Mesenchymal stem cell (in vitro differentiated cells and primary cell): ENCODE results near the gene MUC5AC.
"Not testable (repeated sequence)": the region's sequence is repeated elsewhere in the genome, so short reads cannot be mapped to it uniquely, and the experiment has no call there.

ENCODE experiments used
- DNase-seq: peaks from one replicate; pipeline ENCODE4 v3.0.0-alpha.2; 2013
- H2AFZ ChIP-seq: one replicate; pipeline ENCODE4 v1.6.1; 2013; ENCODE audit warnings: low read depth, mild to moderate bottlenecking, control low read depth, inconsistent platforms, low read length, moderate library complexity
- H2AK5ac ChIP-seq: 2 replicates; pipeline ENCODE4 v1.6.1; 2013; ENCODE audit warnings: low read length, moderate library complexity, mild to moderate bottlenecking, inconsistent platforms; ENCODE audit not compliant: severe bottlenecking
- H2BK120ac ChIP-seq: one replicate; pipeline ENCODE4 v1.6.1; 2013; ENCODE audit warnings: low read depth, mild to moderate bottlenecking, inconsistent platforms, low read length, moderate library complexity
- H2BK12ac ChIP-seq, 2 experiments: one replicate each; pipeline ENCODE4 v1.6.1; 2013; ENCODE audit warnings: inconsistent platforms in 2 of 2, low read length in 2 of 2, mild to moderate bottlenecking in 2 of 2, moderate library complexity in 2 of 2, control low read depth in 1 of 2
- H2BK15ac ChIP-seq: one replicate; pipeline ENCODE4 v1.6.1; 2013; ENCODE audit warnings: mild to moderate bottlenecking, low read depth, inconsistent platforms; ENCODE audit not compliant: poor library complexity, severe bottlenecking
- H2BK5ac ChIP-seq: 2 replicates; pipeline ENCODE4 v1.6.1; 2013; ENCODE audit warnings: low read depth, mild to moderate bottlenecking, low read length, control low read depth, inconsistent platforms; ENCODE audit not compliant: poor library complexity, severe bottlenecking
- H3K14ac ChIP-seq, 2 experiments: one replicate each; pipeline ENCODE4 v1.6.1; 2013; ENCODE audit warnings: inconsistent platforms in 2 of 2, low read length in 2 of 2, control low read depth in 1 of 2, mild to moderate bottlenecking in 1 of 2, moderate library complexity in 1 of 2
- H3K18ac ChIP-seq, 2 experiments: one replicate each; pipeline ENCODE4 v1.6.1; 2013; ENCODE audit warnings: inconsistent platforms in 2 of 2, low read length in 2 of 2, control low read depth in 1 of 2, low read depth in 1 of 2, mild to moderate bottlenecking in 1 of 2
- H3K23ac ChIP-seq, 2 experiments: one replicate each; pipeline ENCODE4 v1.6.1; 2013; ENCODE audit warnings: inconsistent platforms in 2 of 2, low read length in 2 of 2, mild to moderate bottlenecking in 2 of 2, moderate library complexity in 2 of 2, control low read depth in 1 of 2
- H3K27ac ChIP-seq: 2 replicates; pipeline ENCODE4 v1.5.1; 2013; ENCODE audit warnings: mild to moderate bottlenecking, moderate library complexity, low read length, control low read depth, inconsistent platforms; ENCODE audit not compliant: poor library complexity, severe bottlenecking
- H3K27me3 ChIP-seq, 2 experiments: 2 replicates each; pipeline versions ENCODE4 v1.6.1 to v1.7.0; 2013; ENCODE audit warnings: low read length in 2 of 2, mild to moderate bottlenecking in 2 of 2, moderate library complexity in 2 of 2, control low read depth in 1 of 2, inconsistent platforms in 1 of 2; ENCODE audit not compliant: control insufficient read depth in 1 of 2, insufficient read depth in 1 of 2
- H3K36me3 ChIP-seq, 2 experiments: 2 replicates each; pipeline versions ENCODE4 v1.6.1 to v1.7.0; 2013; ENCODE audit warnings: low read length in 2 of 2, control low read depth in 1 of 2, inconsistent platforms in 1 of 2, low read depth in 1 of 2, mild to moderate bottlenecking in 1 of 2; ENCODE audit not compliant: insufficient read depth in 2 of 2, control insufficient read depth in 1 of 2
- H3K4ac ChIP-seq, 2 experiments: one replicate each; pipeline ENCODE4 v1.6.1; 2013; ENCODE audit warnings: inconsistent platforms in 2 of 2, low read length in 2 of 2, mild to moderate bottlenecking in 2 of 2, moderate library complexity in 2 of 2, control low read depth in 1 of 2, low read depth in 1 of 2
- H3K4me1 ChIP-seq: 2 replicates; pipeline ENCODE4 v1.6.1; 2013; ENCODE audit warnings: low read depth, low read length, control low read depth; ENCODE audit not compliant: control insufficient read depth, insufficient read depth
- H3K4me2 ChIP-seq: 2 replicates; pipeline ENCODE4 v1.6.1; 2013; ENCODE audit warnings: low read length, mild to moderate bottlenecking, inconsistent platforms; ENCODE audit not compliant: poor library complexity, severe bottlenecking
- H3K4me3 ChIP-seq, 2 experiments: 2 replicates each; pipeline versions ENCODE4 v1.5.1 to v1.7.0; 2013; ENCODE audit warnings: low read length in 2 of 2, mild to moderate bottlenecking in 2 of 2, control low read depth in 1 of 2, low read depth in 1 of 2; ENCODE audit not compliant: insufficient read depth in 1 of 2
- H3K79me1 ChIP-seq: replicated peaks from 2 replicates; pipeline ENCODE4 v1.6.1; 2013; ENCODE audit warnings: mild to moderate bottlenecking, control low read depth, low read length, inconsistent platforms; ENCODE audit not compliant: poor library complexity, severe bottlenecking
- H3K9ac ChIP-seq: 2 replicates; pipeline ENCODE4 v1.7.0; 2013; ENCODE audit warnings: mild to moderate bottlenecking, low read length, moderate library complexity
- H3K9me3 ChIP-seq: 2 replicates; pipeline ENCODE4 v1.7.0; 2013; ENCODE audit warnings: mild to moderate bottlenecking, low read length; ENCODE audit not compliant: control insufficient read depth
- H4K8ac ChIP-seq: one replicate; pipeline ENCODE4 v1.6.1; 2013; ENCODE audit warnings: inconsistent platforms, mild to moderate bottlenecking, low read length, moderate library complexity
- H4K91ac ChIP-seq: one replicate; pipeline ENCODE4 v1.6.1; 2013; ENCODE audit warnings: mild to moderate bottlenecking, low read length, inconsistent platforms
- WGBS: methylation state at CpG from one replicate; pipeline ENCODE4 v1.1.7; 2013; ENCODE audit warnings: mixed read lengths; 5-methylcytosine and 5-hydroxymethylcytosine counted together

Gene MUC5AC

DNA sequence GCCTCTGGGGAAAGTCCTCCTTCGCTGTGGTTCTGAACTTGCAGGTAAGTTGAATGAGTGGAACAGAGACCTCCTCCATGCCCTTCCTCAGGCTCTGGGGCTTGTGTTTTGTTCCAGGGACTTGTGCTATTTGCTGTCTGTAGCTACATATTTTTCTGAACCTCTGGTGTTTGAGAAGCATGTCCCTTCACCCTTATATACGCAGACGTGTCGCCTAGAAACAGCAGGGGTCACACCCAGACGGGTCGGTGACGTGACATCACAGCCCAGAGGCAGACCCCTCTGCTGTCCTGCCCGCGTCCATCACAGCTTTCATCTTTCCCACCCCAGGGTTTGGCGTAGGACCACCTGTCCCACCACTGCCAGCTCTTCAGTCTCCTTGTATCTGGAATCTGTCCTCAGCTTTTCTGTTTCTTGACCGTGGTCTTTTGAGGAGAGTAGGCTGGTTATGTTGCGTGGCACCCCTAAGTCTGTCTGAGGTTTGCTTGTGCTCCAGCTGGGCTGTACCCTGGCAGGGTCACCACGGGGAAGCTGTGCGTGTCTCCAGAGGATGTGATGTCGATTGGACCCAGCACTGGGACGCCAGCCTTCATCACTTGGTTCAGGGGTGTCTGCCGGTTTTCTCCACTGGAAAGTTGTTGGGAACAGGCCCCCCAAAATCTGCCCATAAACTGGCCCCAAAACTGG is 51.8 kb downstream of the MUC5AC start:
- H3K9ac ChIP-seq = no peak overlapping the region
- no peak overlapping the region for H2BK5ac ChIP-seq
- peaks cover 50% of the 10 kb centered on the region for H3K9me3 ChIP-seq
- no peak overlapping the region for H3K14ac ChIP-seq
- H3K18ac ChIP-seq = no peak overlapping the region
- H3K4ac ChIP-seq = no peak overlapping the region
- no peak overlapping the region for H2BK15ac ChIP-seq
- H3K79me1 ChIP-seq = no peaks in the 10 kb centered on the region
- no peak overlapping the region for H3K27ac ChIP-seq
- H2BK12ac ChIP-seq = no peak overlapping the region
- H2AK5ac ChIP-seq = no peak overlapping the region
- H3K27me3 ChIP-seq = peaks cover 0 to 26% of the 10 kb centered on the region in 2 experiments
- H3K4me2 ChIP-seq = no peak overlapping the region
- H2AFZ ChIP-seq = no peak overlapping the region
- H3K4me3 ChIP-seq = no peak overlapping the region
- no peaks in the 10 kb centered on the region for H3K36me3 ChIP-seq
- no peak overlapping the region for H4K91ac ChIP-seq
- no peak overlapping the region for H4K8ac ChIP-seq
- H3K4me1 ChIP-seq = no peaks in the 10 kb centered on the region
- DNase-seq = no peak
- no peak overlapping the region for H3K23ac ChIP-seq
- WGBS = 90% methylated on average over 16 of the region's 17 CpGs
- H2BK120ac ChIP-seq = no peak overlapping the region

DNA sequence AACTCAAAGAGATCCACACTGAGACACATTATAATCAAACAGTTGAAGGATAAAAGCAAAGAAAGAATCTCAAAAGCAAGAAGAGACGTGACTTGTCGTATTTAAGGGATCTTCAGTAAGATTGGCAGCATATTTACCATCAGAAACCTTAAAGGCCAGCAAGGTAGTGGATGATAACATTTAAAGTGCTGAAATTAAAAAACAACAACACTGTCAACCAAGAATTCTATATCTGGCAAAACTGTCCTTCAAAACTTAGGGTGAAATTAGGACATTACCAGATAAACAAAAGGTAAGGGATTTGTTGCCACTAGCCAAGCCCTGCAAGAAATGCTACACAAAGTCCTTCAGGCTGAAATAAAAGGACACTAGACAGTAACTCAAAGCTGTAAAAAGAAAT is 54.1 kb downstream of the MUC5AC start:
- no peak overlapping the region for H3K14ac ChIP-seq
- H3K9me3 ChIP-seq = peaks cover 61% of the 10 kb centered on the region
- no peaks in the 10 kb centered on the region for H3K36me3 ChIP-seq
- H2BK12ac ChIP-seq = no peak overlapping the region
- H3K4ac ChIP-seq = no peak overlapping the region
- no peak overlapping the region for H3K4me2 ChIP-seq
- H3K4me3 ChIP-seq = no peak overlapping the region
- H3K18ac ChIP-seq = no peak overlapping the region
- H2AK5ac ChIP-seq = no peak overlapping the region
- no peak overlapping the region for H3K23ac ChIP-seq
- 63% methylated on average over 2 of the region's 2 CpGs for WGBS
- H2AFZ ChIP-seq = no peak overlapping the region
- no peak overlapping the region for H2BK5ac ChIP-seq
- H2BK120ac ChIP-seq = no peak overlapping the region
- peaks cover 0 to 28% of the 10 kb centered on the region in 2 experiments for H3K27me3 ChIP-seq
- H4K91ac ChIP-seq = no peak overlapping the region
- no peaks in the 10 kb centered on the region for H3K4me1 ChIP-seq
- H2BK15ac ChIP-seq = no peak overlapping the region
- H4K8ac ChIP-seq = no peak overlapping the region
- H3K79me1 ChIP-seq = no peaks in the 10 kb centered on the region
- no peak overlapping the region for H3K9ac ChIP-seq
- H3K27ac ChIP-seq = no peak overlapping the region
- no peak for DNase-seq

DNA sequence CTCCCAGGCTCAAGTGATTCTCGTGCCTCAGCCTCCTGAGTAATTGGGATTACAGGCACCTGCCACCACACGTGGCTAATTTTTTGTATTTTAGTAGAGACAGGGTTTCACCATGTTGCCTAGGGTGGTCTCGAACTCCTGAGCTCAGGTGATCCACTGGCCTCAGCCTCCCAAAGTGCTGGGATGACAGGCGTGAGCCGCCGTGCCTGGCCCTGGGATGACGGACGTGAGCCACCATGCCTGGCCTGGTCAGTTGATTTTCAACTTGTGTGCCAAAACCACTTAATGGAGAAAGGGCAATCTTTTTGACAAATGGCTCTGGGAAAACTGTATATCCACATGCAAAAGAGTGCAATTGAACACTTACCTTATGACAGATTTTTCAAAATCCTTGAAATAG is 58.1 kb downstream of the MUC5AC start:
- H3K9me3 ChIP-seq = peaks cover 46% of the 10 kb centered on the region
- H3K27me3 ChIP-seq = peaks cover under 1 to 18% of the 10 kb centered on the region in 2 experiments
- H2AK5ac ChIP-seq, DNase-seq, H3K18ac ChIP-seq, H2AFZ ChIP-seq, H3K79me1 ChIP-seq, H2BK12ac ChIP-seq, H2BK120ac ChIP-seq, H3K4me1 ChIP-seq, H4K8ac ChIP-seq, H3K23ac ChIP-seq, H3K4ac ChIP-seq, H2BK15ac ChIP-seq, H3K14ac ChIP-seq, H3K4me2 ChIP-seq, H4K91ac ChIP-seq, H3K36me3 ChIP-seq, H3K9ac ChIP-seq, H3K4me3 ChIP-seq, H2BK5ac ChIP-seq, H3K27ac ChIP-seq: not testable (repeated sequence)
- 76% methylated on average over 8 of the region's 8 CpGs for WGBS

DNA sequence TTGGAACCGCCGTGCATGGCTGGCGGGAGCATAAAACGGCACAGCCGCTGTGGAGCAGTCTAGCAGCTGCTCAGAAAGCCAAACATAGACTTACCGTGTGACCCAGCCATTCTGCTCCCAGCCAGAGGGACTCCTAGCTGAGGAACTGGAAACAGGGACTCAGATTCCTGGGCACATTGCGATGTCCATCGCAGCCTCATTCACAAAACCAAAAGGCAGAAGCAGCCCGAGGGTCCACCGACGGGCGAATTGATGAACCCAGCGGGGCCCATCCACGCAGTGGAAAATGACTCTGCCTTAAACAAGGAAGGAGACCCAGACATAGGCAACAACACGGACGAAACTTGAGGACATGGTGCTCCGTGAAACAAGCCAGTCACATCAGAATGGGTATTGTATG is 59.4 kb downstream of the MUC5AC start:
- Histone ChIP-seq H3K27me3 (peaks cover 10 to 30% of the 10 kb centered on the region in 2 experiments), H3K14ac (no peak overlapping the region), H3K4me3 (no peak overlapping the region), H3K27ac (no peak overlapping the region), H2BK5ac (no peak overlapping the region), H3K18ac (no peak overlapping the region), H4K8ac (no peak overlapping the region), H3K9ac (no peak overlapping the region), H2AK5ac (no peak overlapping the region), H2BK12ac (no peak overlapping the region), H3K36me3 (no peaks in the 10 kb centered on the region), H3K4me2 (no peak overlapping the region), H2AFZ (no peak overlapping the region), H3K4me1 (no peaks in the 10 kb centered on the region), H3K4ac (no peak overlapping the region), H2BK120ac (no peak overlapping the region), H3K23ac (no peak overlapping the region), H4K91ac (no peak overlapping the region), H3K9me3 (peaks cover 32% of the 10 kb centered on the region), H2BK15ac (no peak overlapping the region), H3K79me1 (no peaks in the 10 kb centered on the region)
- DNase-seq = no peak
- 91% methylated on average over 17 of the region's 17 CpGs for WGBS
